Kidney epithelial cell (primary cell): ENCODE measurements around the gene PIWIL4. TPM values are rescaled to one million over a fixed set of nuclear protein-coding genes. Genes with fewer than 3 reads are reported as not detected.

Experiments
- DNase-seq: peaks from one replicate; pipeline ENCODE4 v3.0.0-alpha.2; 2010; ENCODE audit warnings: low read depth
- H3K27me3 ChIP-seq: 2 replicates; pipeline ENCODE4 v1.6.0; 2011; ENCODE audit warnings: low read length; ENCODE audit not compliant: control insufficient read depth, insufficient read depth
- H3K36me3 ChIP-seq: 2 replicates; pipeline ENCODE4 v1.5.1; 2011; ENCODE audit warnings: low read length; ENCODE audit not compliant: control insufficient read depth, insufficient read depth
- H3K4me3 ChIP-seq: 2 replicates; pipeline ENCODE4 v1.5.1; 2011; ENCODE audit warnings: low read depth, mild to moderate bottlenecking, control low read depth, low read length
- CTCF ChIP-seq: IDR thresholded peaks from 2 replicates; pipeline ENCODE4 v1.5.1; 2011; ENCODE audit warnings: mild to moderate bottlenecking, moderate library complexity, low read length, control low read depth, inconsistent platforms; ENCODE audit not compliant: insufficient read depth, poor library complexity, severe bottlenecking
- total RNA-seq: library from RNA; depleted of rRNA; stranded (reverse); fragments of >200 nt; gene quantifications from 2 replicates; pipeline ENCODE4 v1.2.3, GENCODE V29; 2015

The PIWIL4 gene
- total RNA-seq, 1 donor from 2014 or later, result 3.7 TPM

GRCh38 chr11:94558932-94559331 lies 8.2 kb upstream of the PIWIL4 start:
- H3K27me3 ChIP-seq, result no peaks in the 10 kb centered on the region
- TF ChIP-seq CTCF, result no peak
- H3K36me3 ChIP-seq, result no peaks in the 10 kb centered on the region
- no peak overlapping the region for H3K4me3 ChIP-seq
- DNase-seq, result no peak

- no peak for DNase-seq
- Histone ChIP-seq H3K36me3 (no peaks in the 10 kb centered on the region), H3K4me3 (no peak overlapping the region), H3K27me3 (no peaks in the 10 kb centered on the region)
- TF ChIP-seq CTCF, result no peak
Measured at GRCh38 chr11:94559361-94559760, 7.8 kb upstream of the PIWIL4 start.

- no peak for DNase-seq
- H3K4me3 ChIP-seq, result no peak overlapping the region
- H3K27me3 ChIP-seq, result no peaks in the 10 kb centered on the region
- no peaks in the 10 kb centered on the region for H3K36me3 ChIP-seq
- no peak for TF ChIP-seq CTCF
Measured at GRCh38 chr11:94560834-94561233, 6.3 kb upstream of the PIWIL4 start.

GRCh38 chr11:94563176-94563847 lies 3.9 kb upstream of the PIWIL4 start:
- no peak for DNase-seq
- Histone ChIP-seq H3K36me3 (no peaks in the 10 kb centered on the region), H3K27me3 (no peaks in the 10 kb centered on the region), H3K4me3 (no peak overlapping the region)
- TF ChIP-seq CTCF, result peak; percentile 29

GRCh38 chr11:94563848-94564467 lies 3.2 kb upstream of the PIWIL4 start:
- no peak for TF ChIP-seq CTCF
- DNase-seq, result no peak
- Histone ChIP-seq H3K4me3 (no peak overlapping the region), H3K27me3 (no peaks in the 10 kb centered on the region), H3K36me3 (no peaks in the 10 kb centered on the region)

GRCh38 chr11:94568200-94568599 lies 1.0 kb downstream of the PIWIL4 start:
- no peak for TF ChIP-seq CTCF
- no peak for DNase-seq
- Histone ChIP-seq H3K36me3 (no peaks in the 10 kb centered on the region), H3K27me3 (no peaks in the 10 kb centered on the region), H3K4me3 (no peak overlapping the region)
